Osteoblast (primary cell): ENCODE measurements around the gene SYT10. TPM values are rescaled to one million over a fixed set of nuclear protein-coding genes. Genes with fewer than 3 reads are reported as not detected.

ENCODE experiments used
- DNase-seq: peaks from one replicate; pipeline ENCODE4 v3.0.0; 2011; ENCODE audit warnings: low spot score, mixed read lengths; ENCODE audit not compliant: insufficient read length; ENCODE audit errors: missing footprints
- H2AFZ ChIP-seq: 2 replicates; pipeline ENCODE4 v1.6.0; 2011; ENCODE audit warnings: mild to moderate bottlenecking, low read length
- H3K27ac ChIP-seq: 2 replicates; pipeline ENCODE4 v1.5.1; 2011; ENCODE audit warnings: mild to moderate bottlenecking, low read depth, low read length, moderate library complexity
- H3K27me3 ChIP-seq: 2 replicates; pipeline ENCODE4 v1.6.0; 2012; ENCODE audit warnings: mild to moderate bottlenecking, control low read depth, inconsistent platforms, low read length, moderate library complexity; ENCODE audit not compliant: insufficient read depth
- H3K36me3 ChIP-seq: 2 replicates; pipeline ENCODE4 v1.5.1; 2011; ENCODE audit warnings: mild to moderate bottlenecking, low read length, control low read depth, moderate library complexity; ENCODE audit not compliant: insufficient read depth
- H3K4me1 ChIP-seq: 2 replicates; pipeline ENCODE4 v1.5.1; 2011; ENCODE audit warnings: mild to moderate bottlenecking, low read length, control low read depth, moderate library complexity; ENCODE audit not compliant: insufficient read depth
- H3K4me2 ChIP-seq: 2 replicates; pipeline ENCODE4 v1.6.0; 2011; ENCODE audit warnings: mild to moderate bottlenecking, low read length; ENCODE audit not compliant: insufficient read depth
- H3K4me3 ChIP-seq: fragments of 200-600 bp; sonication (generic); 3 replicates; pipeline ENCODE4 v1.5.1; 2012; ENCODE audit warnings: mild to moderate bottlenecking, low read length, inconsistent platforms; ENCODE audit not compliant: insufficient read depth
- H3K79me2 ChIP-seq: 2 replicates; pipeline ENCODE4 v1.6.0; 2012; ENCODE audit warnings: mild to moderate bottlenecking, low read length, control low read depth, inconsistent platforms; ENCODE audit not compliant: insufficient read depth
- H3K9me3 ChIP-seq: 2 replicates; pipeline ENCODE4 v1.5.1; 2011; ENCODE audit warnings: low read depth, low read length, control low read depth
- H4K20me1 ChIP-seq: 2 replicates; pipeline ENCODE4 v1.6.0; 2012; ENCODE audit warnings: mild to moderate bottlenecking, low read length, control low read depth; ENCODE audit not compliant: insufficient read depth
- total RNA-seq: library from RNA; depleted of rRNA; stranded (reverse); fragments of >200 nt; gene quantifications from 2 replicates; pipeline ENCODE4 v1.2.3, GENCODE V29; 2012
- TF ChIP-seq, protein P1 (sequence below): IDR thresholded peaks from 2 replicates; pipeline ENCODE4 v1.5.1; 2011; ENCODE audit warnings: mild to moderate bottlenecking, low read depth, low read length, moderate library complexity; ENCODE audit errors: extremely low read depth

SYT10 gene
- total RNA-seq, 1 donor = not detected

GRCh38 chr12:33480366-33480765 lies 40.7 kb upstream of the SYT10 start:
- Histone ChIP-seq H3K27me3 (no peaks in the 10 kb centered on the region), H3K4me3 (no peak overlapping the region), H3K9me3 (no peaks in the 10 kb centered on the region), H3K36me3 (no peaks in the 10 kb centered on the region), H3K27ac (no peak overlapping the region), H3K4me2 (no peak overlapping the region), H3K4me1 (no peaks in the 10 kb centered on the region), H3K79me2 (no peaks in the 10 kb centered on the region), H4K20me1 (no peaks in the 10 kb centered on the region), H2AFZ (no peak overlapping the region)
- TF ChIP-seq, protein P1, sequence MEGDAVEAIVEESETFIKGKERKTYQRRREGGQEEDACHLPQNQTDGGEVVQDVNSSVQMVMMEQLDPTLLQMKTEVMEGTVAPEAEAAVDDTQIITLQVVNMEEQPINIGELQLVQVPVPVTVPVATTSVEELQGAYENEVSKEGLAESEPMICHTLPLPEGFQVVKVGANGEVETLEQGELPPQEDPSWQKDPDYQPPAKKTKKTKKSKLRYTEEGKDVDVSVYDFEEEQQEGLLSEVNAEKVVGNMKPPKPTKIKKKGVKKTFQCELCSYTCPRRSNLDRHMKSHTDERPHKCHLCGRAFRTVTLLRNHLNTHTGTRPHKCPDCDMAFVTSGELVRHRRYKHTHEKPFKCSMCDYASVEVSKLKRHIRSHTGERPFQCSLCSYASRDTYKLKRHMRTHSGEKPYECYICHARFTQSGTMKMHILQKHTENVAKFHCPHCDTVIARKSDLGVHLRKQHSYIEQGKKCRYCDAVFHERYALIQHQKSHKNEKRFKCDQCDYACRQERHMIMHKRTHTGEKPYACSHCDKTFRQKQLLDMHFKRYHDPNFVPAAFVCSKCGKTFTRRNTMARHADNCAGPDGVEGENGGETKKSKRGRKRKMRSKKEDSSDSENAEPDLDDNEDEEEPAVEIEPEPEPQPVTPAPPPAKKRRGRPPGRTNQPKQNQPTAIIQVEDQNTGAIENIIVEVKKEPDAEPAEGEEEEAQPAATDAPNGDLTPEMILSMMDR = no peak
- no peak for DNase-seq

DNA sequence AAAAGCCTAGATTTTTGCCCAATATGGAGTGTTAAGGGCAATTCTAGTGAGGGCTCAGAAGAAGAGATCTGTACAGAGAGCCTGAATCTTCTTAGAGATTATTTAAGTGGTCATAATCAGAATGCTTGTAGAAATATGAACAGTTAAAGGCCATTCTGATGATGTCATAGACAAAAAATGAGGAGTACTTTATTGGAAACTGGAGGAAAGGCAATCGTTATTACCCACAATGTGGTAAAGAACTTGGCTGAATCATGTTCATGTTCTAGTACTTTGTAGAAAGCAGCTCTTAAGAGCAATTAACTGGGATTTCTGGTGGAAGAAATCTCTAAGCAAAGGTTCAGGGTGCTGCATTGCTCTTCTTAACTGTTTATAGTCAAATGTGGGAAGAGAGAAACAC lies 36.4 kb upstream of the SYT10 start:
- H3K4me2 ChIP-seq = no peak overlapping the region
- no peak overlapping the region for H2AFZ ChIP-seq
- H3K79me2 ChIP-seq = no peaks in the 10 kb centered on the region
- H4K20me1 ChIP-seq = no peaks in the 10 kb centered on the region
- no peaks in the 10 kb centered on the region for H3K27me3 ChIP-seq
- H3K4me1 ChIP-seq = no peaks in the 10 kb centered on the region
- no peak overlapping the region for H3K4me3 ChIP-seq
- H3K36me3 ChIP-seq = no peaks in the 10 kb centered on the region
- H3K9me3 ChIP-seq = no peaks in the 10 kb centered on the region
- no peak for DNase-seq
- TF ChIP-seq, protein P1 = no peak
- H3K27ac ChIP-seq = no peak overlapping the region

DNA sequence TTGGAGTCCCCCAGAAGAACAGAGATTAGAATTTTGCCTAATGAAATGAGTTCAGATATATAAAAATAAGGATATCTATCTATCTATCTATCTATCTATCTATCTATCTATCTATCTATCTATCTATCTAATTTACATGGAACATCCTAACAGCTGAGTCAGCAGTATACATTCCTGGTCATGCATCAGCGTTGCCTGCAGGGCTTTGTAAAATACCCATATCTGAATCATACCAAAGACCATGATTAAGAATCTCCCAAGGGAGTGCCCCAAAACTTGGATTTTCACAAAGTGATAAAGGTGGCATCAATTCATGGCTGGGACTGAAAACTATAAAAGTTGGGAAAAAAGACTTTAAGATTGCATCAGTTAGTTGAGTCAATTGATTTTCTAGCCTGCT lies 32.7 kb upstream of the SYT10 start:
- Histone ChIP-seq H3K79me2 (no peaks in the 10 kb centered on the region), H3K4me1 (no peaks in the 10 kb centered on the region), H3K4me3 (no peak overlapping the region), H4K20me1 (no peaks in the 10 kb centered on the region), H2AFZ (no peak overlapping the region), H3K27ac (no peak overlapping the region), H3K36me3 (no peaks in the 10 kb centered on the region), H3K27me3 (no peaks in the 10 kb centered on the region), H3K9me3 (no peaks in the 10 kb centered on the region), H3K4me2 (no peak overlapping the region)
- no peak for DNase-seq
- TF ChIP-seq, protein P1 = no peak

DNA sequence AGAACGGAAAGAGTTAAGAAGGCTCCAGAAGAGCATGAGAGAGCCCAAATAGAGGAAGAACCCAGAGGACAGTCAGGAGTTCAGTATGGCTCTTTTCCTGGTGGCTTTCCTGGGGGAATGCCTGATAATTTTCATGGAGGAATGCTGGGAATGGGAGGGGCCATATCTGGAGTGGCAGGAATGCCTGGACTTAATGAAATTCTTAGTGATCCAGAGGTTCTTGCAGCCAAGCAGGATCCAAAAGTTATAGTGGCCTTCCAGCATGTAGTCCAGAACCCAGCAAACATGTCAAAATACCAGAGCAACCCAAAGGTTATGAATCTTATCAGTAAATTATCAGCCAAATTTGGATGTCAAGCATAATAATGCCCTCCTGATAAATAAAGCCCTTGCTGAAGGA lies 15.5 kb upstream of the SYT10 start:
- no peak for DNase-seq
- Histone ChIP-seq H3K27ac (no peak overlapping the region), H3K9me3 (no peaks in the 10 kb centered on the region), H3K27me3 (no peaks in the 10 kb centered on the region), H3K4me3 (no peak overlapping the region), H4K20me1 (no peaks in the 10 kb centered on the region), H3K79me2 (no peaks in the 10 kb centered on the region), H2AFZ (no peak overlapping the region), H3K4me1 (no peaks in the 10 kb centered on the region), H3K4me2 (no peak overlapping the region), H3K36me3 (no peaks in the 10 kb centered on the region)
- TF ChIP-seq, protein P1 = no peak
